GM18909 (cell line): ENCODE results near the gene PKD2L1.
"Not testable (repeated sequence)": the region's sequence is repeated elsewhere in the genome, so short reads cannot be mapped to it uniquely, and the experiment has no call there.

Source experiments
- ATAC-seq: cut with Tn5 transposase; IDR thresholded peaks from one replicate; pipeline ENCODE4 v1.9.1; 2021; ENCODE audit warnings: mild to moderate bottlenecking; ENCODE audit not compliant: unreplicated experiment, poor library complexity

The PKD2L1 gene

GRCh38 chr10:100330079-100330478, at the start of gene PKD2L1:
TSS of gene PKD2L1 (minus strand) at chr10:100330228. CDS start at chr10:100330103, 125 bp downstream.
- no peak for ATAC-seq

GRCh38 chr10:100377830-100378229, 47.8 kb upstream of the PKD2L1 start:
- no peak for ATAC-seq

- ATAC-seq = not testable (repeated sequence)
Measured at GRCh38 chr10:100376656-100377055, 46.6 kb upstream of the PKD2L1 start.

GRCh38 chr10:100374677-100375353, 44.8 kb upstream of the PKD2L1 start:
- not testable (repeated sequence) for ATAC-seq

DNA sequence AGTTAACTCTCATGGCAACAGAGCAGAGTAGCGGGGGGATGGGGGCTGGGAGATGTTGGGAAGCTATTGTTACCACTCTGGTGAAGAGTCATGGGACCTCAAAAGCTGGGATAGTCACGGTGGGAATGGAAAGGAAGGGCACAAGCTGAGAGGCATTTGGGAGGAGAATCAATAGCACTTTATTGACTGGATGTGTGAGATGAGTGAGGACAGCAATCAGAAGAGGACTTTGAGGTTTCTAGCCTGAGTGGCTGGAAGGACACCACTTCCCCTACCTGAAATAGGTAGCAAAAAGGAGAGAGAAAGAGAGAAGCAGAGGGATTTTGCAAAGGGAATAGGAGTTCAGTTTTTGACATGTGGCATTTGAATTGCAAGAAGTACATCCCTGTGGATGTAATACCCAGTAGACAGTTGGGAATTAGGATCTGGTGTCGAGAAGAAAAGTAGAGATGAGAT, 44.2 kb upstream of the PKD2L1 start:
- ATAC-seq = no peak

- ATAC-seq = peak; percentile 95
Measured at GRCh38 chr10:100373298-100374199, 43.5 kb upstream of the PKD2L1 start.

- peak; percentile 12 for ATAC-seq
Measured at GRCh38 chr10:100372415-100373297, 42.6 kb upstream of the PKD2L1 start.

GRCh38 chr10:100371482-100372027, 41.5 kb upstream of the PKD2L1 start:
- ATAC-seq = no peak

DNA sequence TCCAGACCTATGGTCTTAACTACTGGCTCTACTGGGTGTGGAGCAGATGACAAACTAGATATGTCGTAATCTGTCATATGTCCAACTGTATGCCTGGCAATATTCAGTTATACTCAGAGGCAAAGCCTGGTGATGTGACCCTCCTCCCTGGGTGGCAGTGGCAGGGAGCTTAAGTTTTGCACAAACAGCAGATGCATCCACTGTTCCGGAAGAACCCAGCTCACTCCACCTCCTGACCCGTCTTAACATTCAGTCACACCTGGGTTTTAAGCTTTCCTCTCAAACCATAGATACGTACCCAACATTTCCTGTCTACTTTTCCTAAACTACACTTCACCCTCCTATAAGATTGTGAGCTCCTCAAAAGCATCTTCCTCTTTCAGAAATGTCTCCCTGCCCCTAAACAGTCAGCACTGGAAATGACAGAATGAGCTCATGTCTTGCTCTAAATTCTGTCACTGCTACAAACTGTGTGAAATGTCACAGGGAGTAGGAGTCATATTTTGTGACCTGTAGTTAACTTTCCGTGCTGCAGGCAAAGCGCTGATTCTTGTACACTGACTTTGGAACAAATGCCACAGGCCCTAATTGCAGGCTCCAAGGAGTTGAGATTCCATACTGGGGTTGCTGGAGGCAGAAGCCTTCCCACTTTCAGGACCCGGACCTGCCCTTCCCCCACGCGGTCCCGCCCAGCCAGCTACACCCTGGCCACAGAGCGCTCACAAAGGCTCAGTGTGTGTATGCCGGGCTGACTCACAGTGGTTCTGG, 40.9 kb upstream of the PKD2L1 start:
- no peak for ATAC-seq

- no peak for ATAC-seq
Measured at GRCh38 chr10:100368721-100369120, 38.7 kb upstream of the PKD2L1 start.

DNA sequence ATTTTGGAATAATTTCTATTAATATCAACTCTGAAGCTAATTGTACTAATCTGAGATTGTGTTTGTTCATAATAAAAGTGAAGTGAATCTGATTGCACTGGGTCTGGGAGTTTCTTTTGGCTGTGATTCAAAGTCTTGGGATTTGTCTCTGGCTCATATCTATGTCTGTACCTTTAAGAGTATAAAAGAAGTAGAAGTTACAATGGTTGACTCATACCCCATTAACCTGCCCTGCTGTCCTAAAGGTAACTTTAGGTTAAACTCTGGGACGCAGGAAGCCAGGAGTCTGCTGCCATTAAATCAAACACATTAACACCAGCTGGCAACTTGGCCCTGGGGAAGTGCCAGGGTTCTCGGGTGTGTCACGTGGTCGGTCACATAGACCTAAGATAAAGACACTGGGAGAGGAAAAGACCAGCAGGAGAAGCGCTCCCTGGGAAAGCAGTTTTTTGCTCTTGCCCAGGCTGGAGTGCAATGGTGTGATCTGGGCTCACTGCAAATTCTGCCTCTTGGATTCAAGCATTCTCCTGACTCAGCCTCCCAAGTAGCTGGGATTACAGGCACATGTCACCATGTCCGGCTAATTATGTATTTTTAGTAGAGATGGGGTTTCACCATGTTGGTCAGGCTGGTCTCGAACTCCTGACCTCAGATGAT, 34.8 kb upstream of the PKD2L1 start:
- no peak for ATAC-seq

DNA sequence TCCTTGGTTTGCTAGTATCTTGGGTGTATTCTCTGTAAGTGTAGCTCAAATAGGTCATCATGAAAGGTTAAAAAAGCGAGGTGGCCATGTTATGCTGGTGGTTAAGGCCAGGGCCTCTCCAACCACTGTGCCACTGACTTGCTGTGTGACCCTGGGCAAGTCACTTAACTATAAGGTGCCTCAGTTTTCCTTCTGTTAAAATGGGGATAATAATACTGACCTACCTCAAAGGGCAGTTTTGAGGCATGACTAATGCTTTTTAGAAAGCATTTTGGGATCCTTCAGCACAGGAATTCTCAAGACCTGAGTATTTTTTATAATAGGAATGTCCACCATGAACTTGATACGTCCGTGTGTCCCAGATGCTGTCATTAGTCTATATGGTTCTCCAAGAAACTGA, 34.1 kb upstream of the PKD2L1 start:
- no peak for ATAC-seq

GRCh38 chr10:100362570-100363496, 32.8 kb upstream of the PKD2L1 start:
- no peak for ATAC-seq

DNA sequence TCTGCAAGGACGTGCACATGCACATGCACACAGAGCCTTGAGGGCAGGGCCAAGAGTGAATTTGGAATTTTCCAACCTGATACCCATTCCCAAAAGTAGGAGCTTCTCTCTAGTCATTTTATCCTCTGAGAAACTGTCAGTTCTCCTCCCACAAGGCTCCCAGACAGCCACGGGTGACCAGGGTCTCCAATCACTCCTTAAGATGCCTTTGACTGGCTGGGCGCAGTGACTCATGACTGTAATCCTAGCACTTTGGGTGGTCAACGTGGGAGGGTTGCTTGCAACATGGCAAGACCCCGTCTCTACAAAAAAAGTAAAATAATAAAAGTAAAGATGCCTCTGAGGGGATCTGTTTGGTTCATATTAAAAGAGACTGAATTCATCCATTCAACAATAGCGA, 30.2 kb upstream of the PKD2L1 start:
- ATAC-seq = no peak

- ATAC-seq = no peak
Measured at GRCh38 chr10:100359529-100360150, 29.6 kb upstream of the PKD2L1 start.

DNA sequence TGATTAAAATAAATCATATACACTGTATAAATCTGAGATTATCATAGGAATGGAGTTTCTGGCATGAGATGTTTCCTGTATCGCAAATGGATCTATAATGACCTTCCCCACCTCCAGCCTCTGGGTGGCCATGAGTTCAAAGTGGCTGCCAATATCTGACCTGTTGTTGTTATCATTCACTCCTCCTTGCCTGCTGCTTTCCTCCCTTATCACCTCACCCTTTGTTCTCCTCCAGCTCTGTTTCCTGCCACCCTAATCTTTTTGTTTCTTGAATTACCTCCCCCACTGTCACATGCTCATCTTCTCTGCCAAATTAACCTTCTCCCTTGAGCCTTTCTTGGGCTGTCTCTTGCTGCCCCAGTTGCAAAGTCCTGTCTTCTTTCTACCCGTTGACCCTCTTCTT, 29.0 kb upstream of the PKD2L1 start:
- ATAC-seq = no peak

DNA sequence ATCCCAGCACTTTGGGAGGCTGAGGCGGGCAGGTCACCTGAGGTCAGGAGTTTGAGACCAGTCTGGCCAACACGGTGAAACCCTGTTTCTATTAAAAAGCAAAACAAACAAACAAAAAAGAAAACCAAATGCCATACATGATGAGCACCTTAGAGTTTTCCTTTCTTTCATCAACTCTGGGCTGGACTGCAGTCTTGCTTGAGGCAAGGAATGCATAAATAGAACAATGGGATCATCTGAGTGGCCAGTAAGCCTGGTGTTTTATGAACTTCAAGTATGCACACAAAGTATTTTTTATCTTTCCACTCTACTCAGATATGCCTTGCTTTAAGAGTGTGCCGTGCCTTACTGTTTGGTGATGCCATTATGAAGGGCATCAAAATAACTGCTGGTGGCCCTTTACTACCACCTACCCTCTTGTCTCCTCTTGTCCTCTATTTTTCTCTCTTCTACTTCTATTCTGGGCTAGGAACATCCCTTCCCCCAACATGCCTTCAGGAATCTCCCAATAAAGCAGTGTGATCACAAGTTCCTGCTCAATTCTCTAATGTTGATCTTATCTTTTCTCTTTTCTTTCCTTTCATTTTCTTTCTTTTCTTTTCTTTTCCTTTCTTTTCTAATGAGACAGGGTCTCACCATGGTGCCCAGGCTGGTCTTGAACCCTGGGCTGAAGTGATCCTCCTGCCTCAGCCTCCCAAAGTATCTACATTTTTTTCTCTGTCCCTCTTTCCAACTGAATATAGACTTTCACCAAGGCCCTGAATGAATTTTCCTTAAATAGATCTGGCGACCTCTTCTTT, 27.2 kb upstream of the PKD2L1 start:
- ATAC-seq = no peak
